ENCODE data around the gene ZNF500. TPM values are rescaled to one million over a fixed set of nuclear protein-coding genes. Genes with fewer than 3 reads are reported as not detected.

ZNF500 gene
- total and polyA plus RNA-seq, 4 experiments from 2014 or later: 7.9 to 35.6 (median 23.4) TPM

GRCh38 chr16:4714996-4715395 is 52.0 kb downstream of the ZNF500 start:
- Mint-ChIP-seq H3K4me3 (no peak overlapping the region), H3K9me3 (no peaks in the 10 kb centered on the region), H3K4me1 (peaks cover 0 to 2% (median under 1%) of the 10 kb centered on the region in 4 donors), H3K36me3 (peaks cover 26 to 32% of the 10 kb centered on the region in 2 donors), H3K27me3 (no peaks in the 10 kb centered on the region), H3K27ac (no peak overlapping the region)
- Histone ChIP-seq H3K27me3 (ENCODE audit: insufficient read depth, low read length) (no peaks in the 10 kb centered on the region), H3K9me3 (ENCODE audit: control insufficient read depth in 1 of 2, low read length in 2 of 2) (no peaks in the 10 kb centered on the region), H3K36me3 (ENCODE audit: insufficient read depth, low read length) (no peaks in the 10 kb centered on the region), H3K4me1 (ENCODE audit: insufficient read depth, low read length) (no peaks in the 10 kb centered on the region), H3K4me3 (ENCODE audit: low read length in 2 of 2) (no peak overlapping the region), H3K27ac (ENCODE audit: low read depth, low read length) (no peak overlapping the region)
- ChIA-PET POLR2A (ENCODE audit: partially characterized antibody) (no interaction called here), CTCF (ENCODE audit: partially characterized antibody) (no interaction called here)
- no peak for DNase-seq
- intact Hi-C loops (cut with micrococcal nuclease): no loop called here

- no peaks in the 10 kb centered on the region for H3K27me3 ChIP-seq (ENCODE audit: insufficient read depth, low read length)
- peaks cover 26 to 38% of the 10 kb centered on the region in 2 donors for H3K36me3 Mint-ChIP-seq
- H3K4me3 Mint-ChIP-seq: no peak overlapping the region
- H3K4me3 ChIP-seq (ENCODE audit: low read length in 2 of 2): no peak overlapping the region
- H3K4me1 ChIP-seq (ENCODE audit: insufficient read depth, low read length): no peaks in the 10 kb centered on the region
- no peaks in the 10 kb centered on the region for H3K27me3 Mint-ChIP-seq
- H3K36me3 ChIP-seq (ENCODE audit: insufficient read depth, low read length): no peaks in the 10 kb centered on the region
- H3K27ac ChIP-seq (ENCODE audit: low read depth, low read length): no peak overlapping the region
- DNase-seq: no peak
- H3K9me3 ChIP-seq (ENCODE audit: control insufficient read depth in 1 of 2, low read length in 2 of 2): no peaks in the 10 kb centered on the region
- peak overlapping the region in 3 of 7 donors; percentile 5 to 31 (median 18) for H3K27ac Mint-ChIP-seq
- ChIA-PET CTCF (ENCODE audit: partially characterized antibody) (no interaction called here), POLR2A (ENCODE audit: partially characterized antibody) (no interaction called here)
- no peaks in the 10 kb centered on the region for H3K9me3 Mint-ChIP-seq
- intact Hi-C loops (cut with micrococcal nuclease): no loop called here
- peaks cover 0 to 2% (median under 1%) of the 10 kb centered on the region in 4 donors for H3K4me1 Mint-ChIP-seq
Observed at GRCh38 chr16:4713663-4714501, 53.1 kb downstream of the ZNF500 start.

- intact Hi-C loops (cut with micrococcal nuclease): no loop called here
- Mint-ChIP-seq H3K4me1 (peaks cover 0 to 5% (median 3%) of the 10 kb centered on the region in 4 donors), H3K9me3 (no peaks in the 10 kb centered on the region), H3K27ac (peak overlapping the region in 1 of 7 donors; percentile 47), H3K36me3 (peaks cover 26 to 54% of the 10 kb centered on the region in 2 donors), H3K27me3 (no peaks in the 10 kb centered on the region), H3K4me3 (no peak overlapping the region)
- H3K9me3 ChIP-seq (ENCODE audit: control insufficient read depth in 1 of 2, low read length in 2 of 2): no peaks in the 10 kb centered on the region
- H3K27me3 ChIP-seq (ENCODE audit: insufficient read depth, low read length): no peaks in the 10 kb centered on the region
- POLR2A ChIA-PET (ENCODE audit: partially characterized antibody): interaction anchor here (1.2 kb wide), 1 partner anchor 16 kb away, joined by 3 read pairs; the partner anchor contains the start of gene NUDT16L1
- no peaks in the 10 kb centered on the region for H3K4me1 ChIP-seq (ENCODE audit: insufficient read depth, low read length)
- H3K27ac ChIP-seq (ENCODE audit: low read depth, low read length): no peak overlapping the region
- CTCF ChIA-PET (ENCODE audit: partially characterized antibody): interaction anchor here (1.2 to 1.3 kb wide), 2 partner anchors 10 to 86 kb away, joined by 3 read pairs; no protein-coding TSS in a partner anchor
- H3K4me3 ChIP-seq (ENCODE audit: low read length in 2 of 2): no peak overlapping the region
- no peak for DNase-seq
- H3K36me3 ChIP-seq (ENCODE audit: insufficient read depth, low read length): no peaks in the 10 kb centered on the region
Observed at GRCh38 chr16:4709481-4709880, 57.5 kb downstream of the ZNF500 start.

- peaks cover 6% of the 10 kb centered on the region for H3K36me3 ChIP-seq (ENCODE audit: insufficient read depth, low read length)
- ChIA-PET CTCF (ENCODE audit: partially characterized antibody) (no interaction called here), POLR2A (ENCODE audit: partially characterized antibody) (interaction anchor here (1.0 to 2.5 kb wide), 2 partner anchors 13 to 27 kb away, joined by 3 to 9 read pairs; partner anchors contain the start of genes ANKS3, DNAAF8 and NUDT16L1)
- H3K4me3 Mint-ChIP-seq: no peak overlapping the region
- H3K36me3 Mint-ChIP-seq: peaks cover 17 to 43% of the 10 kb centered on the region in 2 donors
- H3K4me1 Mint-ChIP-seq: peaks cover 0 to 5% (median 2%) of the 10 kb centered on the region in 4 donors
- no peak overlapping the region for H3K27ac ChIP-seq (ENCODE audit: low read depth, low read length)
- DNase-seq: no peak
- no peaks in the 10 kb centered on the region for H3K27me3 Mint-ChIP-seq
- no peaks in the 10 kb centered on the region for H3K9me3 Mint-ChIP-seq
- H3K4me3 ChIP-seq (ENCODE audit: low read length in 2 of 2): no peak overlapping the region
- intact Hi-C loops (cut with micrococcal nuclease): no loop called here
- H3K27ac Mint-ChIP-seq: peak overlapping the region in 2 of 7 donors; percentile 35 to 48
- no peaks in the 10 kb centered on the region for H3K4me1 ChIP-seq (ENCODE audit: insufficient read depth, low read length)
- H3K27me3 ChIP-seq (ENCODE audit: insufficient read depth, low read length): no peaks in the 10 kb centered on the region
- H3K9me3 ChIP-seq (ENCODE audit: control insufficient read depth in 1 of 2, low read length in 2 of 2): no peaks in the 10 kb centered on the region
Observed at GRCh38 chr16:4706871-4707270, 60.1 kb downstream of the ZNF500 start.

- ChIA-PET POLR2A (ENCODE audit: partially characterized antibody) (interaction anchor here (1.1 to 2.5 kb wide), 2 partner anchors 12 to 29 kb away, joined by 3 to 9 read pairs; partner anchors contain the start of genes ANKS3, DNAAF8 and NUDT16L1), CTCF (ENCODE audit: partially characterized antibody) (interaction anchor here (1.2 to 1.6 kb wide), 2 partner anchors 8 to 9 kb away, joined by 3 read pairs; no protein-coding TSS in a partner anchor)
- Histone ChIP-seq H3K4me3 (ENCODE audit: low read length in 2 of 2) (no peak overlapping the region), H3K27ac (ENCODE audit: low read depth, low read length) (no peak overlapping the region), H3K36me3 (ENCODE audit: insufficient read depth, low read length) (peaks cover 14% of the 10 kb centered on the region), H3K27me3 (ENCODE audit: insufficient read depth, low read length) (no peaks in the 10 kb centered on the region), H3K4me1 (ENCODE audit: insufficient read depth, low read length) (peaks cover 6% of the 10 kb centered on the region), H3K9me3 (ENCODE audit: control insufficient read depth in 1 of 2, low read length in 2 of 2) (no peaks in the 10 kb centered on the region)
- no peak for DNase-seq
- H3K4me1 Mint-ChIP-seq: peaks cover 0 to 12% (median 2%) of the 10 kb centered on the region in 4 donors
- intact Hi-C loops (cut with micrococcal nuclease): no loop called here
- no peak overlapping the region for H3K4me3 Mint-ChIP-seq
- no peaks in the 10 kb centered on the region for H3K9me3 Mint-ChIP-seq
- no peaks in the 10 kb centered on the region for H3K27me3 Mint-ChIP-seq
- H3K27ac Mint-ChIP-seq: peak overlapping the region in 1 of 7 donors; percentile 65
- H3K36me3 Mint-ChIP-seq: peaks cover 14 to 44% of the 10 kb centered on the region in 2 donors
Observed at GRCh38 chr16:4704913-4705312, 62.0 kb downstream of the ZNF500 start.

- no peaks in the 10 kb centered on the region for H3K27me3 Mint-ChIP-seq
- Histone ChIP-seq H3K4me1 (ENCODE audit: insufficient read depth, low read length) (peaks cover 10% of the 10 kb centered on the region), H3K4me3 (ENCODE audit: low read length in 2 of 2) (no peak overlapping the region), H3K9me3 (ENCODE audit: control insufficient read depth in 1 of 2, low read length in 2 of 2) (no peaks in the 10 kb centered on the region), H3K27me3 (ENCODE audit: insufficient read depth, low read length) (no peaks in the 10 kb centered on the region), H3K27ac (ENCODE audit: low read depth, low read length) (no peak overlapping the region), H3K36me3 (ENCODE audit: insufficient read depth, low read length) (peaks cover 17% of the 10 kb centered on the region)
- peaks cover 17 to 44% of the 10 kb centered on the region in 2 donors for H3K36me3 Mint-ChIP-seq
- no peak for DNase-seq
- ChIA-PET CTCF (ENCODE audit: partially characterized antibody) (interaction anchor here (1.2 to 1.6 kb wide), 2 partner anchors 8 to 9 kb away, joined by 3 read pairs; no protein-coding TSS in a partner anchor), POLR2A (ENCODE audit: partially characterized antibody) (interaction anchor here (1.1 to 2.5 kb wide), 2 partner anchors 11 to 30 kb away, joined by 3 to 9 read pairs; partner anchors contain the start of genes ANKS3, DNAAF8 and NUDT16L1)
- no peaks in the 10 kb centered on the region for H3K9me3 Mint-ChIP-seq
- H3K4me3 Mint-ChIP-seq: no peak overlapping the region
- H3K27ac Mint-ChIP-seq: peak overlapping the region in 2 of 7 donors; percentile 53 to 65
- intact Hi-C loops (cut with micrococcal nuclease): no loop called here
- peaks cover 0 to 16% (median 2%) of the 10 kb centered on the region in 4 donors for H3K4me1 Mint-ChIP-seq
Observed at GRCh38 chr16:4704491-4704890, 62.5 kb downstream of the ZNF500 start.

GRCh38 chr16:4703906-4704305 is 63.1 kb downstream of the ZNF500 start:
- Mint-ChIP-seq H3K27me3 (no peaks in the 10 kb centered on the region), H3K27ac (peak overlapping the region in 2 of 7 donors; percentile 53 to 65), H3K9me3 (no peaks in the 10 kb centered on the region), H3K4me3 (no peak overlapping the region), H3K4me1 (peaks cover 0 to 19% (median under 1%) of the 10 kb centered on the region in 4 donors), H3K36me3 (peaks cover 20 to 45% of the 10 kb centered on the region in 2 donors)
- Histone ChIP-seq H3K4me1 (ENCODE audit: insufficient read depth, low read length) (peaks cover 10% of the 10 kb centered on the region), H3K9me3 (ENCODE audit: control insufficient read depth in 1 of 2, low read length in 2 of 2) (no peaks in the 10 kb centered on the region), H3K4me3 (ENCODE audit: low read length in 2 of 2) (no peak overlapping the region), H3K36me3 (ENCODE audit: insufficient read depth, low read length) (peaks cover 23% of the 10 kb centered on the region), H3K27ac (ENCODE audit: low read depth, low read length) (no peak overlapping the region), H3K27me3 (ENCODE audit: insufficient read depth, low read length) (no peaks in the 10 kb centered on the region)
- no peak for DNase-seq
- CTCF ChIA-PET (ENCODE audit: partially characterized antibody): interaction anchor here (1.6 kb wide), 1 partner anchor 9 kb away, joined by 3 read pairs; no protein-coding TSS in a partner anchor
- POLR2A ChIA-PET (ENCODE audit: partially characterized antibody): no interaction called here
- intact Hi-C loops (cut with micrococcal nuclease): no loop called here

Measured in CD4-positive, alpha-beta memory T cell (primary cell).